PFSK-1 (cell line): ENCODE data around the gene MAPK4.

Experiments used
- POLR2AphosphoS5 ChIP-seq: IDR thresholded peaks from 2 replicates; pipeline ENCODE4 v1.6.1; 2012; ENCODE audit warnings: low read depth, mild to moderate bottlenecking, control low read depth, low read length, moderate library complexity
- SIN3A ChIP-seq: IDR thresholded peaks from 2 replicates; pipeline ENCODE4 v1.6.1; 2012; ENCODE audit warnings: mild to moderate bottlenecking, low read length, moderate library complexity, borderline replicate concordance; ENCODE audit not compliant: insufficient read depth
- TF ChIP-seq, protein P1 (sequence below), 2 experiments: IDR thresholded peaks; 2 replicates each; pipeline versions ENCODE4 v1.6.1 to v1.8.0; 2011 to 2012; ENCODE audit warnings: low read depth in 2 of 2, low read length in 2 of 2, control low read depth in 1 of 2, inconsistent platforms in 1 of 2, mild to moderate bottlenecking in 1 of 2, moderate library complexity in 1 of 2; ENCODE audit not compliant: insufficient read depth in 1 of 2

DNA sequence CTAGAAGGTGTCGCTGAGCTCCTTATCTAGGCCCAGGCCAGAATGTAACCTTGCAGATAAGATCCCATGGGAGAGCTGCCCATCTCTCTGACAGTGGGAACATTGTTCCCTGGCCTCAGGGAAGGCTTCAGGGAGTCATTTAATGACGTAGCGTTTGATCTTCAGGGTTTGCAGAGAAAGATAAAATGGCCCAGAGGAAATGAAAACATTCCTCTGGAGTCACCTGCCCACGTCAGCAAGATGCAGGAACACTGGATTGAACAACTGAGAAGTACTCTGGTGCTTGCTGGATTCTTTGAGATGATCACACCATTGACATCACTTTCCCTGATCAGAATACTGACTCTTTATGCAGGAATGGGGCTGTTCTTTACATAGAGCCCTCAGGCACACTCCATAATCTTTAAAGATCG is 51.6 kb downstream of the MAPK4 start:
- TF ChIP-seq POLR2AphosphoS5 (no peak), SIN3A (no peak)
- TF ChIP-seq, protein P1, sequence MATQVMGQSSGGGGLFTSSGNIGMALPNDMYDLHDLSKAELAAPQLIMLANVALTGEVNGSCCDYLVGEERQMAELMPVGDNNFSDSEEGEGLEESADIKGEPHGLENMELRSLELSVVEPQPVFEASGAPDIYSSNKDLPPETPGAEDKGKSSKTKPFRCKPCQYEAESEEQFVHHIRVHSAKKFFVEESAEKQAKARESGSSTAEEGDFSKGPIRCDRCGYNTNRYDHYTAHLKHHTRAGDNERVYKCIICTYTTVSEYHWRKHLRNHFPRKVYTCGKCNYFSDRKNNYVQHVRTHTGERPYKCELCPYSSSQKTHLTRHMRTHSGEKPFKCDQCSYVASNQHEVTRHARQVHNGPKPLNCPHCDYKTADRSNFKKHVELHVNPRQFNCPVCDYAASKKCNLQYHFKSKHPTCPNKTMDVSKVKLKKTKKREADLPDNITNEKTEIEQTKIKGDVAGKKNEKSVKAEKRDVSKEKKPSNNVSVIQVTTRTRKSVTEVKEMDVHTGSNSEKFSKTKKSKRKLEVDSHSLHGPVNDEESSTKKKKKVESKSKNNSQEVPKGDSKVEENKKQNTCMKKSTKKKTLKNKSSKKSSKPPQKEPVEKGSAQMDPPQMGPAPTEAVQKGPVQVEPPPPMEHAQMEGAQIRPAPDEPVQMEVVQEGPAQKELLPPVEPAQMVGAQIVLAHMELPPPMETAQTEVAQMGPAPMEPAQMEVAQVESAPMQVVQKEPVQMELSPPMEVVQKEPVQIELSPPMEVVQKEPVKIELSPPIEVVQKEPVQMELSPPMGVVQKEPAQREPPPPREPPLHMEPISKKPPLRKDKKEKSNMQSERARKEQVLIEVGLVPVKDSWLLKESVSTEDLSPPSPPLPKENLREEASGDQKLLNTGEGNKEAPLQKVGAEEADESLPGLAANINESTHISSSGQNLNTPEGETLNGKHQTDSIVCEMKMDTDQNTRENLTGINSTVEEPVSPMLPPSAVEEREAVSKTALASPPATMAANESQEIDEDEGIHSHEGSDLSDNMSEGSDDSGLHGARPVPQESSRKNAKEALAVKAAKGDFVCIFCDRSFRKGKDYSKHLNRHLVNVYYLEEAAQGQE (IDR thresholded peaks at IDR 0.05; ENCODE audit: insufficient read depth in 1 of 2, low read depth in 2 of 2, low read length in 2 of 2), result no peak
